MM.1S (cell line): ENCODE data around the gene STC2.

Experiments
- DNase-seq: peaks from one replicate; pipeline ENCODE4 v3.0.0-alpha.2; 2015
- H2AFZ ChIP-seq: fragments of 300-600 bp; sonication (generic); 2 replicates; pipeline ENCODE4 v1.6.0; 2016; ENCODE audit warnings: antibody characterized with exemption, low read length
- H3F3A ChIP-seq: fragments of 300-600 bp; sonication (generic); 2 replicates; pipeline ENCODE4 v1.6.1; 2016; ENCODE audit warnings: mild to moderate bottlenecking, antibody characterized with exemption, low read length, moderate library complexity, mixed read lengths; ENCODE audit not compliant: insufficient read depth
- H3K27ac ChIP-seq: fragments of 300-600 bp; sonication (generic); 2 replicates; pipeline ENCODE4 v1.5.1; 2016; ENCODE audit warnings: mild to moderate bottlenecking, low read length
- H3K27me3 ChIP-seq: fragments of 300-600 bp; sonication (generic); replicated peaks from 2 replicates; pipeline ENCODE4 v1.6.0; 2016; ENCODE audit warnings: low read length; ENCODE audit not compliant: insufficient read depth
- H3K36me3 ChIP-seq: fragments of 300-600 bp; sonication (generic); replicated peaks from 2 replicates; pipeline ENCODE4 v1.6.1; 2016; ENCODE audit warnings: mild to moderate bottlenecking, low read length, mixed read lengths; ENCODE audit not compliant: insufficient read depth
- H3K4me1 ChIP-seq: fragments of 300-600 bp; sonication (generic); 2 replicates; pipeline ENCODE4 v1.6.1; 2016; ENCODE audit warnings: low read length, mixed read lengths
- H3K4me2 ChIP-seq: fragments of 300-600 bp; sonication (generic); 2 replicates; pipeline ENCODE4 v1.6.0; 2016; ENCODE audit warnings: low read depth, low read length
- H3K4me3 ChIP-seq: fragments of 300-600 bp; sonication (generic); 2 replicates; pipeline ENCODE4 v1.5.1; 2016; ENCODE audit warnings: low read length, mixed read lengths
- H3K79me2 ChIP-seq: fragments of 300-600 bp; sonication (generic); 2 replicates; pipeline ENCODE4 v1.6.1; 2016; ENCODE audit warnings: mixed run types, low read length, mixed read lengths
- H3K9ac ChIP-seq: fragments of 300-600 bp; sonication (generic); 2 replicates; pipeline ENCODE4 v1.6.1; 2016; ENCODE audit warnings: low read length, mixed read lengths
- H3K9me2 ChIP-seq: fragments of 300-600 bp; sonication (generic); replicated peaks from 2 replicates; pipeline ENCODE4 v1.6.1; 2016; ENCODE audit warnings: mild to moderate bottlenecking, low read length, mixed read lengths; ENCODE audit not compliant: insufficient read depth
- H3K9me3 ChIP-seq: fragments of 300-600 bp; sonication (generic); replicated peaks from 2 replicates; pipeline ENCODE4 v1.6.1; 2016; ENCODE audit warnings: mild to moderate bottlenecking, low read length, mixed read lengths; ENCODE audit not compliant: insufficient read depth
- H4K20me1 ChIP-seq: fragments of 300-600 bp; sonication (generic); 2 replicates; pipeline ENCODE4 v1.6.1; 2016; ENCODE audit warnings: mild to moderate bottlenecking, low read length, moderate library complexity, mixed read lengths; ENCODE audit not compliant: insufficient read depth
- EZH2 ChIP-seq: fragments of 300-600 bp; sonication (generic); optimal IDR thresholded peaks from 2 replicates; pipeline ENCODE3; 2017; ENCODE audit warnings: low read depth, mild to moderate bottlenecking, antibody characterized with exemption, low read length, mixed read lengths
- EZH2phosphoT487 ChIP-seq: fragments of 300-600 bp; sonication (generic); IDR thresholded peaks from 2 replicates; pipeline ENCODE4 v1.6.1; 2018; ENCODE audit warnings: antibody characterized with exemption, low read length
- TF ChIP-seq, protein P1 (sequence below): fragments of 300-600 bp; sonication (generic); IDR thresholded peaks from 2 replicates; pipeline ENCODE4 v1.5.1; 2016; ENCODE audit warnings: antibody characterized with exemption, low read length, mixed read lengths

Gene STC2

DNA sequence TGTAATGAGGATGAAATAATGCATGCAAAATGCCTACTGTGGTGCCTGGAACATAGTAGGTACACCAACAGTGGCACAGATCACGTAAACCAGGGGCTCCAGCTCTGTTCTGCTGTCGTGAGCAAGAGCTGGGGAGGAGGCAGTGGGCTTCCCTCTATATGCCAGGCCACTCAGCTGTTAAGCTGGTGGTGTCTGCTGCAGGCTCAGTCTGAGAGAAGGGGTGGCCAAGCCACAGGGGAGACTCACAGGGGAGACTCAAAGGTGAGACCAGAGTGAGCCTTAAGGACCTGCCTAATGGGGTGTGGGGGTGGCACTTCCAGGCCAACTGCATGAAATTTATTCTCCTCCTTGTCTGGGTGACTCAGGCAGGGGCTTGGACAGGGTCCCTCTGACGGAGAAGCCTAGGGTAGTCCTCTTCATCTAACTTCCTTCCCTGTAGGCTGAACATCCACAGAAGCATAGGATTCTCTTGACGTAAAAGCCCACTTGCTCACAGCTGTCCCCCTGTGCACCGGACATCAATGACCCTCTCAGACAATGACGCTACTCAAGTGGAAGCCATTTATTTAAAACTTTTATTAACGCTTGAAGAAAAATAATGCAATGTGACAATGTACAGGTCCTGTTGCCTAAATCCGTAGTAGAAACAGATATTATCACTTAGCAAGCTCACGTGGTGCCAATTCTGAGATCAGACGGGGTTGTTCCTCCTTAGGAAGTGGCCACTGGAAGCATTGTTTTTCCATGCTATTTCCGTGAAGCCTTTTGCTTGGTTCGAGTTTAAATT is 13.9 kb downstream of the STC2 start:
- Histone ChIP-seq H3K9me3 (no peaks in the 10 kb centered on the region), H3K9me2 (no peaks in the 10 kb centered on the region), H3K27ac (no peak overlapping the region), H3K4me2 (no peak overlapping the region), H3K27me3 (no peaks in the 10 kb centered on the region), H3F3A (no peaks in the 10 kb centered on the region), H4K20me1 (no peaks in the 10 kb centered on the region), H3K79me2 (no peaks in the 10 kb centered on the region), H3K36me3 (no peaks in the 10 kb centered on the region), H3K4me3 (no peak overlapping the region), H3K4me1 (no peaks in the 10 kb centered on the region), H3K9ac (no peak overlapping the region), H2AFZ (no peak overlapping the region)
- TF ChIP-seq, protein P1, sequence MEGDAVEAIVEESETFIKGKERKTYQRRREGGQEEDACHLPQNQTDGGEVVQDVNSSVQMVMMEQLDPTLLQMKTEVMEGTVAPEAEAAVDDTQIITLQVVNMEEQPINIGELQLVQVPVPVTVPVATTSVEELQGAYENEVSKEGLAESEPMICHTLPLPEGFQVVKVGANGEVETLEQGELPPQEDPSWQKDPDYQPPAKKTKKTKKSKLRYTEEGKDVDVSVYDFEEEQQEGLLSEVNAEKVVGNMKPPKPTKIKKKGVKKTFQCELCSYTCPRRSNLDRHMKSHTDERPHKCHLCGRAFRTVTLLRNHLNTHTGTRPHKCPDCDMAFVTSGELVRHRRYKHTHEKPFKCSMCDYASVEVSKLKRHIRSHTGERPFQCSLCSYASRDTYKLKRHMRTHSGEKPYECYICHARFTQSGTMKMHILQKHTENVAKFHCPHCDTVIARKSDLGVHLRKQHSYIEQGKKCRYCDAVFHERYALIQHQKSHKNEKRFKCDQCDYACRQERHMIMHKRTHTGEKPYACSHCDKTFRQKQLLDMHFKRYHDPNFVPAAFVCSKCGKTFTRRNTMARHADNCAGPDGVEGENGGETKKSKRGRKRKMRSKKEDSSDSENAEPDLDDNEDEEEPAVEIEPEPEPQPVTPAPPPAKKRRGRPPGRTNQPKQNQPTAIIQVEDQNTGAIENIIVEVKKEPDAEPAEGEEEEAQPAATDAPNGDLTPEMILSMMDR = no peak
- TF ChIP-seq EZH2phosphoT487 (no peak), EZH2 (no peak)
- DNase-seq = no peak

DNA sequence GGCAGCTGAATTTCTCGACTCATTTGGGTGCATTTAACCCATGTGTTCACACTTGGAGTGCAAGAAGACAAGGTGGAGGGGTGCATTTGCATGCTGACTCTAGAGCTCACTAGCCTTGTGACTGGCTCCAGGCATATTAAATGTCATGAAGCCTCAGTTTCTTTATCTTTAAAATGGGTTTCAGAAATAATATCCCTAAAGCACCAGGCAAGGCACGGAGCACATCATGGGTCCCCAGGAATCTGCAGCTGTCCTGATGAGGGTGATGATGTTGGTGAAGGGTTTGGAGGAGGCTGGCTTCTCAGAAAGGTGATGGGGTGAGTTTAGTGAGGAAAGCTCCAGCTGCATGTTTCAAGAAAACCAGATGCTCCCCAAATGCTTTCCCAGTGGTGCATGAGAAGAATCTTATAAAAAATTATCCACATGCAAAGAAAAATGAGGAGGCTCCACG is 14.8 kb downstream of the STC2 start:
- Histone ChIP-seq H4K20me1 (no peaks in the 10 kb centered on the region), H3K4me3 (no peak overlapping the region), H2AFZ (no peak overlapping the region), H3K9me3 (no peaks in the 10 kb centered on the region), H3K36me3 (no peaks in the 10 kb centered on the region), H3K27me3 (no peaks in the 10 kb centered on the region), H3K27ac (no peak overlapping the region), H3K9me2 (no peaks in the 10 kb centered on the region), H3F3A (no peaks in the 10 kb centered on the region), H3K9ac (no peak overlapping the region), H3K4me1 (no peaks in the 10 kb centered on the region), H3K4me2 (no peak overlapping the region), H3K79me2 (no peaks in the 10 kb centered on the region)
- TF ChIP-seq EZH2 (no peak), EZH2phosphoT487 (no peak)
- TF ChIP-seq, protein P1 = no peak
- DNase-seq = no peak

DNA sequence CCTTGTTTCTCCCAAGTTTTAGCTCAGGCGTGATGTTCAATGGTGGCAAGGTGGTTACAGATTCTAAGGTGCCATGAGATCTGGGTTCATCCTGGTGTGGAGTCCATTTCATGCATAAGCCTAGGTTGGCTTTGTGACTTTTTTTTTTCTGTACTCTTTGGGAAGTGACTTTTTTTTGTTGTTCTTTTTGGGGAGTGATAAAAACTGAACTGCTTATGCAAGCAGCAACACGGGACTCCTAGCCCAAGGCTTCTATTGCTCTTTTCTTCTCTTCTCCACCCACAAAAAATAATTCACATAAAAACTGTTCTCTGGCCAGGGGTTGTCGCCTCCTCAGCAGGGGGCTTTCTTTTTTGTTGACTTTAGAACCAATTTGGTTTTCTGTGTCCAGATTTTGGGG is 15.4 kb downstream of the STC2 start:
- no peak overlapping the region for H3K27ac ChIP-seq
- H2AFZ ChIP-seq = no peak overlapping the region

More for the DNA sequence above, 15.4 kb downstream of the STC2 start:
- H4K20me1 ChIP-seq = no peaks in the 10 kb centered on the region
- no peak overlapping the region for H3K4me3 ChIP-seq
- H3F3A ChIP-seq = no peaks in the 10 kb centered on the region
- H3K79me2 ChIP-seq = no peaks in the 10 kb centered on the region
- no peaks in the 10 kb centered on the region for H3K4me1 ChIP-seq
- no peaks in the 10 kb centered on the region for H3K36me3 ChIP-seq
- no peak for DNase-seq
- no peak overlapping the region for H3K9ac ChIP-seq
- no peaks in the 10 kb centered on the region for H3K27me3 ChIP-seq
- H3K9me2 ChIP-seq = no peaks in the 10 kb centered on the region
- TF ChIP-seq EZH2phosphoT487 (no peak), EZH2 (no peak)
- TF ChIP-seq, protein P1 = no peak
- H3K9me3 ChIP-seq = no peaks in the 10 kb centered on the region
- no peak overlapping the region for H3K4me2 ChIP-seq
